Measurements from ENCODE around the gene KLHL25. TPM values are rescaled to one million over a fixed set of nuclear protein-coding genes. Genes with fewer than 3 reads are reported as not detected.

The KLHL25 gene
- total and polyA plus RNA-seq, 4 donors: 2.3 to 34.2 (median 11.4) TPM

GRCh38 chr15:85755471-85755870 lies 39.3 kb downstream of the KLHL25 start:
- Histone ChIP-seq H3K9me3 (ENCODE audit: control insufficient read depth in 4 of 4, low read length in 3 of 4) (no peaks in the 10 kb centered on the region), H3K27me3 (ENCODE audit: control insufficient read depth in 4 of 4, insufficient read depth in 4 of 4, low read length in 3 of 4) (no peaks in the 10 kb centered on the region), H3K4me1 (ENCODE audit: control insufficient read depth in 4 of 4, insufficient read depth in 4 of 4, low read length in 3 of 4) (peaks cover 9 to 25% (median 21%) of the 10 kb centered on the region in 4 donors), H3K27ac (ENCODE audit: low read depth in 1 of 2, low read length in 2 of 2) (no peak overlapping the region), H3K9ac (ENCODE audit: low read depth in 1 of 2, low read length in 2 of 2) (no peak overlapping the region), H3K4me3 (ENCODE audit: low read depth in 1 of 3, low read length in 3 of 3) (no peak overlapping the region), H3K36me3 (ENCODE audit: control insufficient read depth in 4 of 4, insufficient read depth in 3 of 4, low read depth in 1 of 4, low read length in 3 of 4) (peaks cover 0 to 4% (median 1%) of the 10 kb centered on the region in 4 donors)
- DNase-seq (ENCODE audit: low spot score): no peak
- WGBS: 98% methylated on average over 11 of the region's 11 CpGs
- TF ChIP-seq HNF4A (conservative IDR thresholded peaks at IDR 0.05) (no peak), EGR1 (IDR thresholded peaks at IDR 0.05; ENCODE audit: low read depth in 2 of 2) (no peak), FOXA1 (IDR thresholded peaks at IDR 0.05) (no peak)

- H3K4me3 ChIP-seq (ENCODE audit: low read depth in 1 of 3, low read length in 3 of 3): no peak overlapping the region
- H3K4me1 ChIP-seq (ENCODE audit: control insufficient read depth in 4 of 4, insufficient read depth in 4 of 4, low read length in 3 of 4): peaks cover 9 to 25% (median 21%) of the 10 kb centered on the region in 4 donors
- no peak for DNase-seq (ENCODE audit: low spot score)
- TF ChIP-seq RXRA (IDR thresholded peaks at IDR 0.05): no peak
- no peak for TF ChIP-seq FOXA1 (IDR thresholded peaks at IDR 0.05)
- TF ChIP-seq TAF1 (conservative IDR thresholded peaks at IDR 0.05): no peak
- TF ChIP-seq ATF3 (IDR thresholded peaks at IDR 0.05): no peak
- TF ChIP-seq SP1 (IDR thresholded peaks at IDR 0.05): no peak
- no peak for TF ChIP-seq YY1 (IDR thresholded peaks at IDR 0.05)
- TF ChIP-seq ZBTB33 (IDR thresholded peaks at IDR 0.05): no peak
- no peak for TF ChIP-seq REST (IDR thresholded peaks at IDR 0.05)
- no peak for TF ChIP-seq HNF4A (conservative IDR thresholded peaks at IDR 0.05)
- WGBS: 86% methylated on average over 7 of the region's 7 CpGs
- no peaks in the 10 kb centered on the region for H3K27me3 ChIP-seq (ENCODE audit: control insufficient read depth in 4 of 4, insufficient read depth in 4 of 4, low read length in 3 of 4)
- no peak overlapping the region for H3K9ac ChIP-seq (ENCODE audit: low read depth in 1 of 2, low read length in 2 of 2)
- H3K27ac ChIP-seq (ENCODE audit: low read depth in 1 of 2, low read length in 2 of 2): no peak overlapping the region
- H3K36me3 ChIP-seq (ENCODE audit: control insufficient read depth in 4 of 4, insufficient read depth in 3 of 4, low read depth in 1 of 4, low read length in 3 of 4): peaks cover 0 to 4% (median 1%) of the 10 kb centered on the region in 4 donors
- H3K9me3 ChIP-seq (ENCODE audit: control insufficient read depth in 4 of 4, low read length in 3 of 4): no peaks in the 10 kb centered on the region
Observed at GRCh38 chr15:85754989-85755388, 39.7 kb downstream of the KLHL25 start.

GRCh38 chr15:85753791-85754452 lies 40.8 kb downstream of the KLHL25 start:
- Histone ChIP-seq H3K4me3 (ENCODE audit: low read depth in 1 of 3, low read length in 3 of 3) (no peak overlapping the region), H3K36me3 (ENCODE audit: control insufficient read depth in 4 of 4, insufficient read depth in 3 of 4, low read depth in 1 of 4, low read length in 3 of 4) (peaks cover 0 to 4% (median 0%) of the 10 kb centered on the region in 4 donors), H3K27me3 (ENCODE audit: control insufficient read depth in 4 of 4, insufficient read depth in 4 of 4, low read length in 3 of 4) (no peaks in the 10 kb centered on the region), H3K4me1 (ENCODE audit: control insufficient read depth in 4 of 4, insufficient read depth in 4 of 4, low read length in 3 of 4) (peaks cover 6 to 19% (median 14%) of the 10 kb centered on the region in 4 donors), H3K9ac (ENCODE audit: low read depth in 1 of 2, low read length in 2 of 2) (no peak overlapping the region), H3K9me3 (ENCODE audit: control insufficient read depth in 4 of 4, low read length in 3 of 4) (no peaks in the 10 kb centered on the region), H3K27ac (ENCODE audit: low read depth in 1 of 2, low read length in 2 of 2) (no peak overlapping the region)
- no peak for DNase-seq (ENCODE audit: low spot score)
- TF ChIP-seq NR2F2 (IDR thresholded peaks at IDR 0.05): no peak
- no peak for TF ChIP-seq GABPA (IDR thresholded peaks at IDR 0.05 in 1 of 2, conservative IDR thresholded peaks at IDR 0.05 in 1 of 2)
- no peak for TF ChIP-seq HNF4A (conservative IDR thresholded peaks at IDR 0.05)
- TF ChIP-seq TAF1 (conservative IDR thresholded peaks at IDR 0.05): no peak
- no peak for TF ChIP-seq RAD21 (IDR thresholded peaks at IDR 0.05)
- TF ChIP-seq REST (IDR thresholded peaks at IDR 0.05): no peak
- TF ChIP-seq FOXA1 (IDR thresholded peaks at IDR 0.05): no peak
- TF ChIP-seq EGR1 (IDR thresholded peaks at IDR 0.05; ENCODE audit: low read depth in 2 of 2): no peak
- TF ChIP-seq JUND (IDR thresholded peaks at IDR 0.05): no peak
- TF ChIP-seq MAX (IDR thresholded peaks at IDR 0.05): no peak
- TF ChIP-seq RXRA (IDR thresholded peaks at IDR 0.05): no peak
- 90% methylated on average over 10 of the region's 10 CpGs for WGBS
